Right renal pelvis (tissue), 4 donors: ENCODE results near the gene LRRFIP1. TPM values are rescaled to one million over a fixed set of nuclear protein-coding genes. Genes with fewer than 3 reads are reported as not detected.
A peak's percentile ranks its signal among the peaks of the same experiment; 100 is the strongest.

Experiments used
- DNase-seq, 4 donors: peaks; one replicate each; pipeline ENCODE4 v3.0.0-alpha.2; 2013; ENCODE audit warnings: low read depth in 4 of 4, low spot score in 3 of 4, missing footprints in 1 of 4
- polyA plus RNA-seq, 4 donors: library from polyadenylated mRNA; unstranded; fragments of 120-200 nt; gene quantifications; one replicate each; pipeline ENCODE4 v1.2.1, GENCODE V29; 2013; ENCODE audit not compliant: insufficient read length in 4 of 4

LRRFIP1 gene
- polyA plus RNA-seq, 4 donors, result 76.4 to 97.5 (median 87.9) TPM

DNA sequence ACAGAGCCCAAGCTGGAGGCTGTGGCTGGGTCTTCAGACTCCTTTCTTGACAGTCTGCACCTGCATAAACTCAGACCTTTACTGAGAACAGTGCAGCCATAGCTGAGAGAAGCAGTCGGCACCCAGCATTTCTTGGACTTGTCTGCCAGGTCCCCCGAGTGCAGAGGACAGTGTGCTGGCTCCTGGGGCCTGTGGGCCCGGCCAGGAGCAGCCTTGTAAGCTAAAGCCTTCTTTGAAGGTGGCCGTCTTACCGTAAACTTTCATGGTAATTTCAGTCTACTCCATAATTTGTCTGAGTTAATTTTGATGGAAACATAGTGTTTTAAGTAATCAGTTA, 70.9 kb downstream of the LRRFIP1 start:
- no peak for DNase-seq

DNA sequence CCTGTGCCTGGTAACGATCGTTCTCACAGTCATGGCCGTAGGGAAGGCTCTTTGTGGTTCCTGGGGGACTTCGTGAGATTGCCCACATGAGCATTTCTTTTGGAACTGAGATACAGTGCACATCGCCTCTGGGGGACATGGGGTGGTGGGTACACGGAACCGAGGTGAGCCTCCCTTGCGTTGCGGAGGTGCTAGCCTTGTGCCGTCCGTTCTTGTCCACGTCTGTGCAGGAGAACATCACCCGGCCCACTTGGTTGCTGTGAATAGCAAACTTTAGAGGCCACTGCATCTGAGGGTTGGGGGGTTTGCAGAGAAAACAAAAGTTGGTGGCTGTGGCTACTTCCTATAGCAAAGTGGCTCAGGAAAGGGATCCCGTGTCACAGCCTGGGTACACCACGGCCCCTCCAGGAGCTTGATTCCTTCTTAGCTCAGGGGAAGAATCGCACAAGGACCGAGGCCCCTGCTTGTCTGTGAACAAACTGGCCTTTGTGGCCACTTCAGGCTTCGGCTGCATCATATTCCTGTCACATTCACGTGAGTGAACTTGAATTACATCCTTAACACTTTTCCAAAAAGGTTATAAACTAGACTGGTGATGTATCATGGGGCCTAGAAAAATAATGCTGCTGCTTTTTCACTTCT, 72.6 kb downstream of the LRRFIP1 start:
- no peak for DNase-seq

DNA sequence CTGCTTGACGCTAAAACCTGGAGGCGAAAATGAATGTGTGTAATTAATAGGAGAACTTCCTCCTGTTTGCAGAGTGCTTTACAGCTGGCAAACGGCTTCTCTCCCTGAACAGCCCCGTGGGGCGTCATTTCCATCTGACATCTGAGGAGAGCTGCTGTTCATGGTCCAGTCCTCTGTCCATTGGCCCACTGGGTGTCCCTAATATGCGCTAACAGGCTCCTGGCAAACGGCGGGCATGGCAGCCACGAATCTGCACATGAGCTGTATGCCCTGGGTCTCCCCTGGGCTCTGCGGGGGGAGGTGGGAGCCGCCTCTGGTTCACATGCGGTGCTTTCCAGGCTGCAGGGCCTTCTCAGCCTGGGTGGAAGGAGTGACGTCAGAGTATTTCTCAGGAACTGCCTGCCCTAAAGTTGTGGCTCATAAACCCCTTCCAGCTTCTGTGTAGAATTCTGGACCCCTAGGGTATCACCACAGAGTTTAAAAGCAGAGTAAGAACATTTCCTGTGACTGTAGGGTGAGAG, 73.2 kb downstream of the LRRFIP1 start:
- peak in 2 of 4 donors; percentile 69 to 70 for DNase-seq

DNA sequence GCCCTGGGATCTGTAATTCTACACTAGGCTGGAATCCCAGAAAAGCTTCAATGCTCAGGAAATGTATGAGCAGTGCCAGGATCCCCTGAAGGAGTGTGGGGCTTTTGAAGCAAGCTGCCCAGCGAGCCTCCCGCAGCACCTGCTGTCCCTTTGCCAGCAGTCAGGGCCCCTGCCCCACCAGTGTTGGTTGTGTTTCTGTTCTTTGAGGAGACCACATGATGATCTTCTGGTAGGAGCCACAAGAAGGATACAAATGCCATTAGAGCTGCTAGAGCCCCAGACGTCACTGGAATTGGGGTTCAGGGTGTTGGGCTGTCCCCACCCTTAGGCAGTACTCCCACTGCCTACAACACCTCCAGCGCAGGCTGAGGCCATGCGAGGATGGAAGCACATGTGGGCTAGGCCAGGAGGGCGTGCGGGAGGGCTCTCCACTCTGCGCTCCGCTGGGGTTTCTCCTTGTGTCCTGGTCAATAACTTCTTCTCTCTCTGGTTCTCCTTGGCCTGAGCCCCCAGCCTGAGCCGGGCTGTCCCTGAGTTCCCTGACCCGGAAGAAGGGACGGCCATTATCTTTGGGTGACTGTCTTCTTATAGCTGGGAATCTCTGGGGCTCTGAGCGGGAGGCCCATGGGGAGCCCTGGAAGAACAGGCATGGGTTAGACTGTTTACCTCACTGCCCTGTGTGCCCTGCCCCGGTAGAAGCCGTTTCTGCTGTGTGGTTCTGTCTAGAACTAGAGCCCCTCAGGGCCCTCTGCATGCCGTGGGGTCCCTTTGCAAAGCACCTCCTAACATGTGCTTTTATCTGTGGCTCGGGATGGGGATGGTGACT, 73.9 kb downstream of the LRRFIP1 start:
- DNase-seq, result no peak

DNA sequence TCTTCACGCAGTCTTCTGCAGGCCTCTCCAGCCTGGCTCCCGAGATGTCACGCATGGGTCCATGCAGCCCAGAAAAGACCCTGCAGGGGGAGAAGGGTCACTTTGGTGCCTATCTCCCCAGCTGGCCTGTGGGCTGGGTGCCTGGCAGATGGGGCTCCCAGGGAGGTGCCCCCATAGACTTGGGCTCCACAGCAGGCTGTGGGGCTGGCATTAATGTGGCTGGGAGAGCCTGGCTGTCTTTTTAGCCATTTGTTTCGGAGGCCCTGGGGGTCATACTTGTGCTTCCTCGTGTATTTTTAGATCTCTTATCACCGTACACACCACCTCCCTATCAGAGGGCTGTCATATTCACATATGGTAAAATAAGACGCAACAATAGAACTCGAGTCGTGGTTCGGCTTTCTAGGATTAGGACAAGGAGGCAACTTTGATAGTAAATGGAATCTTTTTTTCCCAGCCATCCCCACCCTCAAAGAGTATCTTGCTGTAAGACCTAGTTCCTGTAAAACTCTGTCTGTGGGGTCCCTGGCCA, 74.5 kb downstream of the LRRFIP1 start:
- no peak for DNase-seq

DNA sequence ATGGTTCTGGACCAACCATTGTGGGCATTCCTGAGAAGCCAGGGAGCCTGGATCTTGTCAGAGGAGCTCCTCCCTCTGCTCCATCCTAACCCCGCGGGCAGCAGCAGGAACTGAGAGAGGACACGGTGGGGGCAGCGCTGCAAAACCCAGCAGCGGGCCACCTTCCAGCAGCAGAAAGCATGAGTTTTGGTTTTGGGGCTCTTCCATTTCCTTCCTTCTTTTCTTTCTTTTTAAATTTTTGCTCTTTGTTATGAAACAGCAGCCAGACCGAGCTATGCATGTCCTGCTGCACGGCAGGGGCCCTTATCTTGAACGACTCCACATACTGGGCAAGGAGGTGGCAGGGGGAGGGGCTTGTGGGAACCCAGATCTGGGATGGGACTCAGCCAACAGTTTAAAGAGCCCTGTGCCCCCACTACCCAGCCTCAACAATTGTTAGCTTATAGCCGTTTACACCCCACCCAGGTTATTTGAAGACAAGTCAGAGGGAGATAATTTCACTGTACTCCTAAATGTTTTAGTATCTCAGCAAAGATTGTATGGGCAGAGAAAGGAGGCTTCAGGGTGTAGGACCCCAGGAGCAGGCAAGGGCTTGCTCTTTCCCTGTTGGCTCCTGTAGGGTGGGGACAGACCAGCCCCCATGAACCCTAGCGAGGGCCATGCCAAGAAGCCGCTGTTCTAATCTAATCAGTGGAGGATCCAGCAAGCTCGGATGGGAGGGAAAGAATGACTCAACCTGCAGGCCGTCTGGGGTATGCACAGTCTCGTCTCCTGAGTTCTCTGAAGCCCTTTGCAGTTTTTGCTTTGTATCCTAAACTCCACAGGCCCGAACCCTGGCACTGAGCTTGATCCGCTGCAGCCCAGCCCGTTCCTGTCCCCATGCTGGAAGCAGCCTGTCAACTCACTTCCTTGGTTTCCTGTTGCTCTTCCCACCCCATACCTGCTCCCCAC, 75.3 kb downstream of the LRRFIP1 start:
- no peak for DNase-seq

DNA sequence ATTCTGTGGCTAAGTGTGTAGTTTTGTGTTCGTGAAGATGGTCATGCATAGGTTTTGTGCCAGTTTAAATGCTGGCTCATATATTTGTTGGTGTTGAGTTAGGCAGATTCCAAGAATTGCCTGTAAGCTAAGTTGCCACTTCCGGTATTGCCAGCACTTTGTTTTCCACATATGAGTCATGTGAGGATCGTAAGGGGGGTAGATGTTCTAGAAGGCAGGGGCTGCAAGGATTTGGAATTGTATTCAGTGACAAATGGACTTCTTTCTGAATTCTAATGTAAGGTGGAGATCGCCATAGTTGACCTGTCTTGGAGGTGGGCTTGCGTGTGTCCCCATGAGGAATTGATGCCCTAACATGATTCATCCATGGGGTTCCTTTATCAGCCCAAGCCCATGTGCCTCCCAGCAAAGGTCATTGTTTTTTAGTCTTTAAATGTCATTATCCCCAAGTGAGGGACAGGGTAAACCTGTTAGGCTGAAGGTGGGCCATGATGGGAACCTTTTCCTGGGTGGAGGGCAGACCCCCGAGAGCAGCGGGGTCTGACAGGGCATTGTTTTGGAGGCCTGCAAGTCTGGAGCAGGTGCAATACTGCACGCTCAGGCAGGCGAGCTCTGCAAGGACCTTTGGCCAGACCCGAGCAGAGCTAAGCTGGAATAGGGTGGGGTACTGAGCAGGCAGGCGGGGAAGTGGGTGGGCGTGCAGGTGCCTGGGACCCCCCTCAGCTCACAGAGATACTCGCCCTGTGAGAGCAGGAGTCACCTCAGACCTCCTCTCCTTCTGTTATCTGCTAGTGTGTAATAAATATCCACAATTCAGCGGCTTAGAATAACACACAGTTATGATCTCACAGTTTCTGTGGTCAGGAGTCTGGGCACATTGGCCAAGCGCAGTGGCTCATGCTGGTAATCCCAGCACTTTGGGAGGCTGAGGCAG, 77.4 kb downstream of the LRRFIP1 start:
- DNase-seq, result no peak

DNA sequence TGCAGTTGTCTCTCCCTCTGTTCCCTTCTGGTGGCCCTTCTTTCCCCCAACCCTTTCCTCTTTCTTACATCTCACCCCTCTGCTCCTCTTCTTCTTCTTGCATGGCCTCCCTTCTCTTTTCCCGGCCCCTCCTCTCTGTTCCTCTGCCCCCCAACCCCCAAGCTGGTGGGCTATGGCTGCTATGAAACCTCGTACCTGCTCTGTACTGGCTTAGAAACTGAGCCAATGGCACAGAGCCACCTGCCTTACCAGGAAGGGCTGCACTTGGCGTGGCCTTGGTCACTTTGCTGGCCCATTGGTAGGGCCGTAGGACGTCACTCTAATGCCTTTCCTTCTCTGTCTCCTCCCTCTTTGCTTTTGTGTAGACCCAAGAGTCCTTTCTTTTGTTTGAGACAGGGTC, 78.9 kb downstream of the LRRFIP1 start:
- no peak for DNase-seq

DNA sequence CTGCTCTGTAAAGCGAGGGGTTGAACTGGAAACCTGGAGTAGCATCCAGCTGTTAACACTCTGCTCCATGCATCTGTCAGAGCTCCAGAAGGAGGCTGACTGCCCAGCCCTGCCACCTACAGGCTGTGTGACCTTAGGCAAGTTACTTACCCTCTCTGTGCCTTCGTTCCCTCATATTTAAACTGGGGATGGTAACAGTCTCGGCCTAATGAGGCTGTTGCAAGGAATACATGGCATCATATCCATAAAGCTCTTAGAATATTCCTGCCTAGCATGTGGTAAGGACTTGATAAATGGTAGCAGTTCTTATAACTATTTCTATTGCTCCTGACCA, 80.6 kb downstream of the LRRFIP1 start:
- DNase-seq, result no peak

DNA sequence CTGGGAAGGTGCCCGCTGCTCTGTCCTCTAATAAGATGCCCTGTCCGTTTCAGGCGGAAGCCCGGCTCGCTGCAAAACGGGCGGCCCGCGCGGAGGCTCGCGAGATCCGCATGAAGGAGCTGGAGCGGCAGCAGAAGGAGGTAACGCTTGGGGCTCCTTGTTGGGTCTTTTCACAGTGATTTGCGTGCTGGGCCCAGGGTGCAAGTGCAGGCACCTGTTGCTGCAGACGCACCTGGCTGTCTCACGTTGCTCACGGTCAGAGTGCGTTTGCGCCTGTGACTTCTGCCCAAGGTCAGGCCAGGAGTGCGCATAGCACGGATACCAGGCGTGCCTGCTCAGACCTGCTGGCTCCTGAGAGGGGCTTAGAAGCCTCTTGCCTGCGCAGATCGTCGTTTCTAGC, 81.1 kb downstream of the LRRFIP1 start:
- DNase-seq, result no peak

DNA sequence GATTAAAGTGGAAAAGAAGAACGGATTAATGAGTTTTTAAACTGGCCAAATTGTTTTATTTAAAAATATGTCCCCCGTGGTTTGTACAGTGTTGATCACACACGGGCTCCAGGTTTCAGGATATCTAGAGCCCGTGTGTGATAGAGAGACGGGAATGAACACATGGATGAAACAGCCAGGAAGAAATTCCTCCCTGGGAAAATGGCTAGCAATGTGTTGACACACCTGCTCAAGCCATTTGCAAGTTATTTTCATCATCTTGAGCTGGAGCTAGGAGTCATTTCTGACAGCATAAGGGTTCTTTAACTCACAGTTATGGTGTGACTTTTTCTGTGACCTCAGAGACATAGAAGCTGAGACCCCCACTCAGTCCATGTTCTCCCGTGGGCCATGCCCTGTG, 81.6 kb downstream of the LRRFIP1 start:
- no peak for DNase-seq

DNA sequence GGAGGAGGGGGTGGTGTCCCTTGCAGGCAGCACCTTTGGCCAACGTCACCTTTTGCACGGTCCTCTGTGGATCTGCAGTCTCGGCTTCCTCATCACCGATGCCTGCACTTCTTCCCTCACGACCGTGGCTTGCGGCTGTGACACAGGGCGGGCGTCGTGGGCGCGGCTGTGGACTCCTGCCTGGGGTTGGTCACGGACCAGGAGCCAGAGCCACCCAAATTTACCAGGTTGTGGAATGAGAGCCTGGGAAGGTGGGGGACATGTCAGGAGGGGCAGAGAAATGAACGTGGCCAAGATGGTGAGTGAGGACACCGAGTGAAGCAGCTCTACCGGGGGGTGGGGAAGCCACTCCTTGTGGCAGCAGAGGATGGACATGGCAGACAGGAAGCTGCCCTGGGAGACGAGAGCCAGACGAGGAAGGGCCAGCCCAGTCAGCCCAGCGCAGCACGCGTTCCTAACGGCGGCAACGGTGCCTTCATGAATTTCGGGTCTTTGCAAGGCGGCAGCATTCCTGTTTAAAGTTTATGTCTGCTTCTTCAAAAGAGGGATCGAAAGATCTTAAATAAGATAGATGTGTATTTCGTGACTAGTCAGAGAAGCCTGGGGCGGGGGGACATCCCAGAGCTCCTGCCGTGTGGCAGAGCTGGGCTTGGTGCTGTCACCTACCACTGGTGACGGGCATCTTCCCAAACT, 84.2 kb downstream of the LRRFIP1 start:
- DNase-seq, result no peak

DNA sequence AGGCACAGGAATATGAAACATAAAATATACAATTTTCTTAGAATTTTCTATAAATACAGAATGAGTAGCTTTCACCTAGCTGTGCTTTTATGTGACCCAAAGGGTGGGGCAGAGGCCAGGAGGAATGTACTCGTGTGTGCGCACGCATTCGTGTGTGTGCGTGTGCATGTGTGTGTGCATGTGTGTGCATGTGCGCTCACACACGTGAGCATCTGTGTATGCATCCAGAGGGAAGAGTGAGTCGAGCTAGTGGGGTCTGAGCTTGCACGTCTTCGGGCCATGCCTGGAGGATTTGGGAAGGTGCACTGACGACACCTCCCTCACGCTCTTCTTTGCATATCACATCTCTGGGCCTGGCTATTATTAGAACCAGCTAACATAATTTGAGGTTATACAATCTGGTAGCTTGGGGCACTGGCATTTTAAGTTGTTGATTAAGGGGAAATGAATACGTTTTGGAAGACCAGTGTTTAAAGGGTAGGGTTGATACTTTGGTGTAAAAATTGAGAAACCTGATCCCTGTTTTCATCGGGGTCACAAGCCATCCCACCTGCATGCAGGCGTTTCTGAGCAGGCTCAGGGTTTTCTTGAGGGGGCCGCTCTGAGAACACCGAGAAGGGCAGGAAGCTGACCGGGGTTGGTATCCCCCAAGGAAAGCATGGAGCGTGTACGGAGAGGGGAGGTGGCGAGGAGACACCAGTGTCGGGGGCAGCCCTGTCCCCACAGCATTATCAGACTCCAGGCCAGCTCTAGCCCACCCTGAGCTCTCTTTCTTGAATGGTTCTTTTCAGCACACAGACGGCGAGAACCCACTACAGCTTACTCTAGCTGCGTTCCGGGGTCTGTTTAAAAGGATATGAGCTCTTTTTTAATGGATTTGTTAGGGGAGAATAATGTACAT, 85.3 kb downstream of the LRRFIP1 start:
- no peak for DNase-seq

DNA sequence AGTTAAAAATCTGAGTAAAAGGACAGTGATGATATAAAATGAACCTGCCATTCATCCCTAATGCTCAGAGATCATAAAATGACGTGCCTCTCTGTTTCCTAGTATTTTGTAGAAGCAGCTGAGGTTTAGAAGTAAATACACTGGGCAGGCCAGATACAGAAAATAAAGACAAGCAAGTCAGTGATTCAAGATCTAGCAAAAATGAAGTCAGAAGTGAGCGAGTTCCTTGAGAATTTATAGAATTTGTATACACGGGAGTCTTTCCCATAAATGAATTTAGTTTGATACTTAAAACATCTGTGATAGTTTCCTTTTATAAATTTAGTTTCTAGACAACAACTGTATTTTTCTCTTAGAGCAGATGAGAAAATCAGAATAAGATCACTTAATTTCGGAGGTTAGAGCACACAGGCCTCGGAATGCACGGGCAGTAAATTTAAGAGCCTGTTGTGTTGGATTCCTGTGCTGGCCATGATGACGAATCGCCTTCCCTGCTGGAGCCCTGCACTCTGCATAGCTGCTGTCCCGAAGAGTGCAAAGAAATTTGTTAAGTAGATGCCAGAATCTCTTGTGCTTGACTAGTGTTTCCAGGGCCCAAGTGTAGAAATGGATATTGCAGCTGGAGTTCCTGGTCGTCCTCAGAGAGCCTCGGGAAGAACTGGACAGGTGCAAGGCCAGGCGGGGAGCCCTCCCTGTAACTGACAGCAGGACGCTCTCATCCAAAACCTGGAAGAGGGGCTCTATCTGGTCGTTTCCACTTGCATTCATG, 87.5 kb downstream of the LRRFIP1 start:
- no peak for DNase-seq

DNA sequence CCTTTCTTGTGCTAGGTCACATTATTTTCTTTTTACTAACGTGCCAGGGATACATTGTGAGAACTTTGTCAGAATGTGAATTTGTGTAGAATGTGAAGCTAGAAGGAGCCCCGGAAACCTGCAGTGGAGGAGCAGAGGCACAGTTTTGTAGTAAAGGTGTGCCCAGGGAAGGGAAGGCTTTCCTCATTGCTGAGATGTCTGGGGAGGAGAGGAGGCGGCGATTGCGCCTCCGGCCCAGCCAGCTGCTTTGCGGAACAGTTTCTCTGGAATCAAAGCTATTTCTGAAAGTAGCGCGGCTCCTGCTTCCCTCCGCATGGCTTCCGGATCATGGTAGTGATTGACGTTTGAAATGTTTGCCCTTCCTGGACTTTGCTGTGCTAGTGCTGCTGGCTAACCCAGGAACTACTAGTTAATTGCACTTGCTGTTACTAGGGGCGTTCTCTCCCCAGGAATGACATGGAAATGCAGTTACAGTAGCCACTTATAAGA, 88.1 kb downstream of the LRRFIP1 start:
- no peak for DNase-seq

DNA sequence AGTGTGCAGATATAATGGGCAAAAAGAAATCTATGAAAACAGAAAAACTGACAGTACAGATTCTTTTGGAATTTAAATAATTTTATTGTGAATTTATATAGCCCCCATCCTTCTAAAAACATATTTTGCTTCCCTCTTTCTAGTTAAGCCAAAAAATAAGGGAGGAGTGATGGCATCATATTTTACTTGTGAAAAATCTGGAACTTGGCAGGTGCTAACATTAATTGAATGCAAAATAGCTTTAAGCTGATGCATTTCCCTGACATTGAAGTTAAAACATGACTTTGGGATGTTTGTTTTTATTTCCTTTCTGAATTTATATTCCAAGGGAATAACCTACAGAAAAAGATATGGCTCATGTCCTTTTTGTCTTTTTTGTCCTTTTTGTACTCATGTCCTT, 88.6 kb downstream of the LRRFIP1 start:
- no peak for DNase-seq
